Measurements from ENCODE around the gene IRF4. TPM values are rescaled to one million over a fixed set of nuclear protein-coding genes. Genes with fewer than 3 reads are reported as not detected.
"Not testable (repeated sequence)": the region's sequence is repeated elsewhere in the genome, so short reads cannot be mapped to it uniquely, and the experiment has no call there.

The IRF4 gene
- total RNA-seq, 1 donor from 2014 or later, result 2.9 TPM

DNA sequence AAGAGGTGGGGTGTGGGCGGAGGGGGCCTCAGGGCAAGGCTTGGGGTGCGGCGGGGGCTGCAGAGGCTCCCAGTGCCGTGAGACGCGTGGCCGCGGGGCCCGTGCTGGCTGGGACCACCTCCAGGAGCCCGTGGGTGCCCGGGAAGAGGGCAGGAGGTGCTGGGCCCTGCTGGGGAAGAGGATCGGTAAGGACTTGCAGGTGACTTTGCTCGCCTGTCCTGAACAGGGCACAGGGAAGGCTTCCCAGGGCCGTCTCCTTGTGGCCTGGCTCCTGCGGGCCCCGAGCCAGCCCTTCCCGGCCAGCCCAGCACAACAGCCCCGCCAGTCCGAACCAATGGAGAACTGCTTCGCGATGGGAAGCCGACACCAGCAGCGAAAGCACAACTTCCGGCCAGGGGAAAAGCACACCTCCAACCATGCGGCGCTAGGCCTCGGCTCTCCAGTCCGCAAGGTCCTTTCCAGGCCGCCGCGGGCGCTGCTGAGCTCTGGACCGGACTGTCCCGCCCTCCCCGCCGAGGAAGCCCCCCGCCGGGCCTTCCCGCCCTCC, 32.3 kb downstream of the IRF4 start:
- DNase-seq (ENCODE audit: extremely low spot score in 2 of 2), result no peak
- peak overlapping the region; percentile 93 for H3K27ac ChIP-seq
- TF ChIP-seq, protein P1, sequence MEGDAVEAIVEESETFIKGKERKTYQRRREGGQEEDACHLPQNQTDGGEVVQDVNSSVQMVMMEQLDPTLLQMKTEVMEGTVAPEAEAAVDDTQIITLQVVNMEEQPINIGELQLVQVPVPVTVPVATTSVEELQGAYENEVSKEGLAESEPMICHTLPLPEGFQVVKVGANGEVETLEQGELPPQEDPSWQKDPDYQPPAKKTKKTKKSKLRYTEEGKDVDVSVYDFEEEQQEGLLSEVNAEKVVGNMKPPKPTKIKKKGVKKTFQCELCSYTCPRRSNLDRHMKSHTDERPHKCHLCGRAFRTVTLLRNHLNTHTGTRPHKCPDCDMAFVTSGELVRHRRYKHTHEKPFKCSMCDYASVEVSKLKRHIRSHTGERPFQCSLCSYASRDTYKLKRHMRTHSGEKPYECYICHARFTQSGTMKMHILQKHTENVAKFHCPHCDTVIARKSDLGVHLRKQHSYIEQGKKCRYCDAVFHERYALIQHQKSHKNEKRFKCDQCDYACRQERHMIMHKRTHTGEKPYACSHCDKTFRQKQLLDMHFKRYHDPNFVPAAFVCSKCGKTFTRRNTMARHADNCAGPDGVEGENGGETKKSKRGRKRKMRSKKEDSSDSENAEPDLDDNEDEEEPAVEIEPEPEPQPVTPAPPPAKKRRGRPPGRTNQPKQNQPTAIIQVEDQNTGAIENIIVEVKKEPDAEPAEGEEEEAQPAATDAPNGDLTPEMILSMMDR (IDR thresholded peaks at IDR 0.05), result no peak
- TF ChIP-seq POLR2A (IDR thresholded peaks at IDR 0.05) (no peak), POLR2AphosphoS5 (IDR thresholded peaks at IDR 0.05; ENCODE audit: insufficient read depth in 1 of 2, low read depth in 1 of 2) (no peak)
- no peaks in the 10 kb centered on the region for H3K36me3 ChIP-seq
- no peaks in the 10 kb centered on the region for H3K27me3 ChIP-seq
- no peak overlapping the region for H3K4me3 ChIP-seq
- intact Hi-C loops (cut with DNase I), result no loop called here
- H3K4me1 ChIP-seq, result peaks cover 7% of the 10 kb centered on the region
- no peaks in the 10 kb centered on the region for H3K9me3 ChIP-seq

DNA sequence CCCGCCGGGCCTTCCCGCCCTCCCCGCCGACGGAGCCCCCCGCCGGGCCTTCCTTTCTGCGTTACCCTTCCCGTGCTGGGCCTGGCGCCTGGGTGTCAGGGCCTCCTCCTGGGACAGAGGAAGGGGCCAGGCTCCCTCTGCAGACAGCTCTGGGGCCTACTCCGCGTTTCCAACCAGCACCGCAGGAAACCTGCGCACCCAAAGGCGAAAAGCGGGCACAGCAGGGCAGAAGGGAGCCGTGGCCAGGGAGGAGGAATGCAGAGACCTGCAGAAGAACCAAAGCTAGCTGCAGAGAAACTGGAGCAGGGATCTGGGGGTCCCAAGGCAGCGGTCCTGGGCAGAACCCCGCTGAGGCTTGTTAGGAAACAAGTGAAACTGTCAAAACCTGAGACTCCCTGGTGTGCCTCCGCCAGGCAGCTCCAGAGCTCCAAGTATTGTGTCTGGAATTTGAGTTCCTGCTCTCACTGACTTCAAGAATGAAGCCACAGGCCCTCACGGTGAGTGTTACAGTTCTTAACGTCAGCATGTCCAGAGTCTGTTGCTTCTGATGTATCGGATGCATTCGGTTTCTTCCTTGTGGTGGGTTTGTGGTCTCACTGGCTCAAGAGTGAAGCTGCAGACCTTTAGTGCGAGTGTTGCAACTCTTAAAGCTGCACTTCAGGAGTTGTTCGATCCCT, 33.3 kb downstream of the IRF4 start:
- H3K27me3 ChIP-seq, result no peaks in the 10 kb centered on the region
- intact Hi-C loops (cut with DNase I), result no loop called here
- H3K36me3 ChIP-seq, result no peaks in the 10 kb centered on the region

DNA sequence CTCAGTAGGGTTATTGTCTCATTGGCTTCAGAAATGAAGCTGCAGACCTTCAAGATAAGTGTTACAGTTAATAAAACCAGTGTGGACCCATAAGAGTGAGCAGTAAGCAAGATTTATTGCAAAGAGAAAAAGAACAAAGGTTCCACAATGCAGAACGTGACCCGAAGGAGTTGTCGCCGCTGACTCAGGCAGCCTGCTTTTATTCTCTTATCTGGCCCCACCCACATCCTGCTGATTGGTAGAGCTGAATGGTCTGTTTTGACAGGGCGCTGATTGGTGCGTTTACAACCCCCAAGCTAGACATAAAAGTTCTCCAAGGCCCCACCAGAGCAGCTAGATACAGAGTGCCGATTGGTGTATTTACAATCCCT, 33.9 kb downstream of the IRF4 start:
- H3K27me3 ChIP-seq; H3K36me3 ChIP-seq; H3K4me3 ChIP-seq; H3K27ac ChIP-seq; H3K4me1 ChIP-seq; intact Hi-C loops (cut with DNase I); H3K9me3 ChIP-seq; DNase-seq (ENCODE audit: extremely low spot score in 2 of 2): not testable (repeated sequence)

More for the DNA sequence above, 33.3 kb downstream of the IRF4 start:
- Histone ChIP-seq H3K27ac (no peak overlapping the region), H3K4me1 (peaks cover 7% of the 10 kb centered on the region), H3K4me3 (no peak overlapping the region), H3K9me3 (no peaks in the 10 kb centered on the region)
- no peak for DNase-seq (ENCODE audit: extremely low spot score in 2 of 2)
- TF ChIP-seq POLR2AphosphoS5 (IDR thresholded peaks at IDR 0.05; ENCODE audit: insufficient read depth in 1 of 2, low read depth in 1 of 2) (no peak), POLR2A (IDR thresholded peaks at IDR 0.05) (no peak)
- TF ChIP-seq, protein P1 (IDR thresholded peaks at IDR 0.05), result no peak

DNA sequence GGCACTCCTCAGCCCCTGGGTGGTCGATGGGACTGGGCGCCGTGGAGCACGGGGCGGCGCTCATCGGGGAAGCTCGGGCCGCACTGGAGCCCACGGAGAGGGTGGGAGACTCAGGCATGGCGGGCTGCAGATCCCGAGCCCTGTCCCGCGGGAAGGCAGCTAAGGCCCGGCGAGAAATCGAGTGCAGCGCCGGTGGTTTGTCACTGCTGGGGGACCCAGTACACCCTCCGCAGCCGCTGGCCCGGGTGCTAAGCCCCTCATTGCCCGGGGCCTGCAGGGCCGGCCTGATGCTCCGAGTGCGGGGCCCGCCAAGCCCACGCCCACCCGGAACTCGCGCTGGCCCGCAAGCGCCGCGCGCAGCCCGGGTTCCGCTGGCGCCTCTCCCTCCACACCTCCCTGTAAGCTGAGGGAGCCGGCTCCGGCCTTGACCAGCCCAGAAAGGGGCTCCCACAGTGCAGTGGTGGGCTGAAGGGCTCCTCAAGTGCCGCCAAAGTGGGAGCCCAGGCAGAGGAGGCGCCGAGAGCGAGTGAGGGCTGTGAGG, 34.7 kb downstream of the IRF4 start:
- H3K27me3 ChIP-seq; H3K4me1 ChIP-seq; intact Hi-C loops (cut with DNase I); H3K36me3 ChIP-seq; H3K4me3 ChIP-seq; H3K27ac ChIP-seq; DNase-seq (ENCODE audit: extremely low spot score in 2 of 2); H3K9me3 ChIP-seq: not testable (repeated sequence)

DNA sequence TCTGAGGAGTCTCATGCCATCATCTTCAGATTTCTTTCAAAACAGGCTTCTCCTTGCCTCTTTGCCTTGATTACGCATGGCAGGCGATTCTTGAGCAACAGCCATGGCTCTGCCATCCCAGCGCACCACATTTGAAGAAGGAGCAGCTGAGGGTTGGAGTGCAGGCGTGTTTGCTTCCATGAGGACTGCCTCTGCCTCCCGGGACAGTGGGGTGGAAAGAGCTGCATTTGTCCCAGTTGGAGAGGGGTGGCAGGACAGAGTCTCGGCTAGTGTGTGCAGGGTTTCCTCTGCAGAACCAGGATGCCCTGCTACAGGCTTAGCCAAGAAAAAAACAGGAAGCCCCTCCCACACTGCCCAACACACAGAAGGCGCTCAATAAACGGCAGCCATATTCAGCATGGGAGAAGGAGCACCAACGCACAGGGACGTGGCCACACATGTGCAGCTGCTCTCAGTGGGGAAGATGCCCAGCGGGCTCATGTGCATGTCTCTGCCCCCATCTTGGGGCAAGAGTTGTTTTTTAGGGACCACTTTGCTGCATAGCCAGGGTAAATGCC, 36.6 kb downstream of the IRF4 start:
- no peaks in the 10 kb centered on the region for H3K36me3 ChIP-seq
- peaks cover 7% of the 10 kb centered on the region for H3K4me1 ChIP-seq
- H3K9me3 ChIP-seq, result no peaks in the 10 kb centered on the region
- H3K4me3 ChIP-seq, result no peak overlapping the region
- intact Hi-C loops (cut with DNase I), result no loop called here
- no peak for DNase-seq (ENCODE audit: extremely low spot score in 2 of 2)
- no peak overlapping the region for H3K27ac ChIP-seq
- H3K27me3 ChIP-seq, result no peaks in the 10 kb centered on the region
- TF ChIP-seq POLR2A (IDR thresholded peaks at IDR 0.05) (no peak), POLR2AphosphoS5 (IDR thresholded peaks at IDR 0.05; ENCODE audit: insufficient read depth in 1 of 2, low read depth in 1 of 2) (no peak)
- TF ChIP-seq, protein P1 (IDR thresholded peaks at IDR 0.05), result no peak

DNA sequence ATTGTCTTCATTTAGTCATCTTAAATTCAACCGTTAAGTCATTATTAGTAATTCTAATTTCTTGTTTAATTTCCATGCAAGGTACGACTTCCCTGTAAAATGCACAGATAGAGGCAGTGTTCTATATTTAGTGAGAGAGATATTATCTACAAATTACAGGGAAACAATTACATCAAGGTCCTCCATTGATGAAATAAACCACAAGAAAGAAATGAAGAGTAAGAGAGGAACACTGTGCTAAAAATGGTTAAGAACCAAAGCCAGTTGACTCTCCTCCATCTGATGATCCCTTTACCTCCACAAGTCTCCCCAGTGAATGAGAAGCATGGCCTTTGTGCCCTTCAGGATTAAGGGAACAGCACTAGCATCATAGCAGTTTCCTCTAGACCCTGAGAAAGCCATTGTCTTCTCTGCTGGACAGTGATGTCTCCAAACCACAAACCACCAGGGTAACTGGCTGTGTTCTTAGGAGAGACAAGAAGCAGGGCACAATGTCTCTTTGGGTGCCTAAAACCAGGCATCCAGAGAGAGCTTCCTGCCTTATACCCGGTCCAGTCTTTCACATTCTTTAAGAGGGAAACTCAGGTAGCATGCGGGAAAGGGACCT, 38.1 kb downstream of the IRF4 start:
- intact Hi-C loops (cut with DNase I), result no loop called here
- no peaks in the 10 kb centered on the region for H3K9me3 ChIP-seq
- H3K36me3 ChIP-seq, result no peaks in the 10 kb centered on the region
- no peak overlapping the region for H3K4me3 ChIP-seq
- no peak overlapping the region for H3K27ac ChIP-seq
- TF ChIP-seq, protein P1 (IDR thresholded peaks at IDR 0.05), result no peak
- TF ChIP-seq POLR2AphosphoS5 (IDR thresholded peaks at IDR 0.05; ENCODE audit: insufficient read depth in 1 of 2, low read depth in 1 of 2) (no peak), POLR2A (IDR thresholded peaks at IDR 0.05) (no peak)
- no peaks in the 10 kb centered on the region for H3K4me1 ChIP-seq
- no peak for DNase-seq (ENCODE audit: extremely low spot score in 2 of 2)
- H3K27me3 ChIP-seq, result no peaks in the 10 kb centered on the region
